Neuronal stem cell (in vitro differentiated cells): Measurements from ENCODE around the gene ZNF830.
"Not testable (repeated sequence)": the region's sequence is repeated elsewhere in the genome, so short reads cannot be mapped to it uniquely, and the experiment has no call there.

Experiments
- DNase-seq: peaks from one replicate; pipeline ENCODE4 v3.0.0-alpha.2; 2013; ENCODE audit warnings: low spot score
- H2AFZ ChIP-seq: one replicate; pipeline ENCODE4 v1.6.1; 2013; ENCODE audit warnings: mild to moderate bottlenecking, low read length, inconsistent platforms
- H2AK5ac ChIP-seq: 2 replicates; pipeline ENCODE4 v1.6.1; 2013; ENCODE audit warnings: low read depth, mild to moderate bottlenecking, inconsistent platforms, low read length, moderate library complexity, mixed read lengths
- H2BK120ac ChIP-seq: 2 replicates; pipeline ENCODE4 v1.6.1; 2013; ENCODE audit warnings: low read depth, mild to moderate bottlenecking, inconsistent platforms, low read length, moderate library complexity, mixed read lengths
- H2BK12ac ChIP-seq: one replicate; pipeline ENCODE4 v1.6.1; 2013; ENCODE audit warnings: low read length, inconsistent platforms
- H2BK15ac ChIP-seq: 2 replicates; pipeline ENCODE4 v1.6.1; 2013; ENCODE audit warnings: mild to moderate bottlenecking, low read length, inconsistent platforms, mixed read lengths
- H2BK5ac ChIP-seq: one replicate; pipeline ENCODE4 v1.6.1; 2013; ENCODE audit warnings: inconsistent platforms, mild to moderate bottlenecking, low read length, moderate library complexity
- H3K14ac ChIP-seq: one replicate; pipeline ENCODE4 v1.6.1; 2013; ENCODE audit warnings: low read length, inconsistent platforms
- H3K18ac ChIP-seq: 2 replicates; pipeline ENCODE4 v1.6.1; 2013; ENCODE audit warnings: low read length, inconsistent platforms
- H3K23ac ChIP-seq: 2 replicates; pipeline ENCODE4 v1.6.1; 2013; ENCODE audit warnings: low read depth, mild to moderate bottlenecking, mixed read lengths, low read length, inconsistent platforms; ENCODE audit not compliant: poor library complexity
- H3K27ac ChIP-seq: replicated peaks from 3 replicates; pipeline ENCODE4 v1.5.1; 2013; ENCODE audit warnings: low read length, inconsistent platforms
- H3K27me3 ChIP-seq, 3 experiments: 2 replicates each; pipeline ENCODE4 v1.6.1; 2013; ENCODE audit warnings: low read length in 3 of 3, mild to moderate bottlenecking in 2 of 3, inconsistent platforms in 1 of 3, low read depth in 1 of 3, mixed read lengths in 1 of 3, moderate library complexity in 1 of 3; ENCODE audit not compliant: control insufficient read depth in 3 of 3, insufficient read depth in 3 of 3
- H3K36me3 ChIP-seq, 2 donors: replicated peaks in 1 of 2; 2 replicates each; pipeline ENCODE4 v1.6.1; 2013; ENCODE audit warnings: low read length in 2 of 2; ENCODE audit not compliant: control insufficient read depth in 2 of 2, insufficient read depth in 2 of 2
- H3K4ac ChIP-seq: 2 replicates; pipeline ENCODE4 v1.6.1; 2013; ENCODE audit warnings: inconsistent platforms, mild to moderate bottlenecking, low read length, moderate library complexity
- H3K4me1 ChIP-seq, 2 donors: 1 replicate in 1 of 2; 2 replicates in 1 of 2; pipeline ENCODE4 v1.6.1; 2013; ENCODE audit warnings: low read length in 2 of 2, low read depth in 1 of 2; ENCODE audit not compliant: control insufficient read depth in 2 of 2, insufficient read depth in 1 of 2
- H3K4me2 ChIP-seq: one replicate; pipeline ENCODE4 v1.6.1; 2013; ENCODE audit warnings: mild to moderate bottlenecking, low read length, inconsistent platforms; ENCODE audit not compliant: insufficient read depth, poor library complexity, severe bottlenecking
- H3K4me3 ChIP-seq, 2 donors: 2 replicates each; pipeline ENCODE4 v1.5.1; 2013; ENCODE audit warnings: low read length in 2 of 2, mild to moderate bottlenecking in 2 of 2, inconsistent platforms in 1 of 2, moderate library complexity in 1 of 2
- H3K79me1 ChIP-seq: one replicate; pipeline ENCODE4 v1.6.1; 2013; ENCODE audit warnings: low read depth, mild to moderate bottlenecking, inconsistent platforms, low read length, moderate library complexity
- H3K9ac ChIP-seq: one replicate; pipeline ENCODE4 v1.6.1; 2013; ENCODE audit warnings: mild to moderate bottlenecking, low read depth, low read length, inconsistent platforms; ENCODE audit not compliant: poor library complexity
- H3K9me3 ChIP-seq, 2 donors: replicated peaks in 1 of 2; 2 replicates each; pipeline versions ENCODE3 to v1.6.1; 2013; ENCODE audit warnings: low read length in 2 of 2, mild to moderate bottlenecking in 2 of 2, inconsistent platforms in 1 of 2, low read depth in 1 of 2, mixed read lengths in 1 of 2, moderate library complexity in 1 of 2; ENCODE audit not compliant: control insufficient read depth in 2 of 2, insufficient read depth in 1 of 2
- H4K8ac ChIP-seq: one replicate; pipeline ENCODE4 v1.6.1; 2013; ENCODE audit warnings: low read depth, mild to moderate bottlenecking, inconsistent platforms, low read length, moderate library complexity
- H4K91ac ChIP-seq: one replicate; pipeline ENCODE4 v1.6.1; 2013; ENCODE audit warnings: low read length, low read depth, mild to moderate bottlenecking, inconsistent platforms; ENCODE audit not compliant: poor library complexity
- WGBS, 2 donors: extraction: QIAGEN DNeasy Blood & Tissue Kit; methylation state at CpG; one replicate each; pipeline ENCODE4 v1.1.7; 2013; ENCODE audit warnings: missing lambda C conversion rate in 2 of 2, mixed read lengths in 1 of 2; ENCODE audit not compliant: insufficient read length in 2 of 2, insufficient replicate concordance in 1 of 2; ENCODE audit errors: extremely low coverage in 2 of 2; 5-methylcytosine and 5-hydroxymethylcytosine counted together

The ZNF830 gene

GRCh38 chr17:34997355-34997862 is 36.1 kb downstream of the ZNF830 start:
- no peak overlapping the region for H3K14ac ChIP-seq
- H3K27ac ChIP-seq: no peak overlapping the region
- H3K9me3 ChIP-seq: no peaks in the 10 kb centered on the region
- no peak overlapping the region for H3K4me3 ChIP-seq
- H2BK15ac ChIP-seq: no peak overlapping the region
- no peak overlapping the region for H3K4ac ChIP-seq
- H4K8ac ChIP-seq: no peak overlapping the region
- H3K79me1 ChIP-seq: no peaks in the 10 kb centered on the region
- H2BK12ac ChIP-seq: no peak overlapping the region
- H3K4me2 ChIP-seq: no peak overlapping the region
- no peak overlapping the region for H2AK5ac ChIP-seq
- no peak overlapping the region for H3K9ac ChIP-seq
- no CpG with 5 or more reads among the region's 11 CpGs for WGBS, 2 donors
- no peak overlapping the region for H2BK5ac ChIP-seq
- no peak overlapping the region for H2BK120ac ChIP-seq
- no peak for DNase-seq
- no peaks in the 10 kb centered on the region for H3K27me3 ChIP-seq
- H4K91ac ChIP-seq: no peak overlapping the region
- no peak overlapping the region for H3K18ac ChIP-seq
- H2AFZ ChIP-seq: no peak overlapping the region
- peaks cover 85 to 96% of the 10 kb centered on the region in 2 donors for H3K36me3 ChIP-seq
- H3K4me1 ChIP-seq: no peaks in the 10 kb centered on the region
- no peak overlapping the region for H3K23ac ChIP-seq

- no peak overlapping the region for H3K4me3 ChIP-seq
- H3K27ac ChIP-seq: no peak overlapping the region
- DNase-seq: peak; percentile 26
- no peak overlapping the region for H3K4ac ChIP-seq
- H2BK120ac ChIP-seq: no peak overlapping the region
- no peak overlapping the region for H2BK15ac ChIP-seq
- no peak overlapping the region for H2AK5ac ChIP-seq
- no peak overlapping the region for H2BK12ac ChIP-seq
- no peak overlapping the region for H2BK5ac ChIP-seq
- no peak overlapping the region for H3K14ac ChIP-seq
- no peak overlapping the region for H4K8ac ChIP-seq
- no peak overlapping the region for H3K9ac ChIP-seq
- no CpG with 5 or more reads among the region's 5 CpGs for WGBS, 2 donors
- no peaks in the 10 kb centered on the region for H3K79me1 ChIP-seq
- no peaks in the 10 kb centered on the region for H3K4me1 ChIP-seq
- H3K18ac ChIP-seq: no peak overlapping the region
- H3K36me3 ChIP-seq: peaks cover 85 to 96% of the 10 kb centered on the region in 2 donors
- H3K9me3 ChIP-seq: no peaks in the 10 kb centered on the region
- no peaks in the 10 kb centered on the region for H3K27me3 ChIP-seq
- H4K91ac ChIP-seq: no peak overlapping the region
- no peak overlapping the region for H2AFZ ChIP-seq
- H3K4me2 ChIP-seq: no peak overlapping the region
- no peak overlapping the region for H3K23ac ChIP-seq
These were observed 36.9 kb downstream of the ZNF830 start for GRCh38 chr17:34998205-34998604.

GRCh38 chr17:34999456-34999855 is 38.1 kb downstream of the ZNF830 start:
- H3K79me1 ChIP-seq: no peaks in the 10 kb centered on the region
- no peak overlapping the region for H3K14ac ChIP-seq
- WGBS, 2 donors: no CpG with 5 or more reads among the region's 2 CpGs
- no peak overlapping the region for H3K4ac ChIP-seq
- peaks cover 87 to 96% of the 10 kb centered on the region in 2 donors for H3K36me3 ChIP-seq
- no peak overlapping the region for H3K18ac ChIP-seq
- no peaks in the 10 kb centered on the region for H3K4me1 ChIP-seq
- H4K8ac ChIP-seq: no peak overlapping the region
- no peak overlapping the region for H2BK120ac ChIP-seq
- H2AFZ ChIP-seq: no peak overlapping the region
- no peaks in the 10 kb centered on the region for H3K27me3 ChIP-seq
- H3K9me3 ChIP-seq: no peaks in the 10 kb centered on the region
- no peak overlapping the region for H3K9ac ChIP-seq
- no peak overlapping the region for H3K27ac ChIP-seq
- no peak overlapping the region for H3K4me3 ChIP-seq
- no peak overlapping the region for H2BK15ac ChIP-seq
- no peak overlapping the region for H3K23ac ChIP-seq
- no peak overlapping the region for H2BK12ac ChIP-seq
- H2AK5ac ChIP-seq: no peak overlapping the region
- H3K4me2 ChIP-seq: no peak overlapping the region
- H2BK5ac ChIP-seq: no peak overlapping the region
- H4K91ac ChIP-seq: no peak overlapping the region
- no peak for DNase-seq

GRCh38 chr17:35000965-35001364 is 39.6 kb downstream of the ZNF830 start:
- H3K36me3 ChIP-seq: peaks cover 80 to 96% of the 10 kb centered on the region in 2 donors
- no CpG with 5 or more reads among the region's 14 CpGs for WGBS, 2 donors

More at GRCh38 chr17:35000965-35001364, 39.6 kb downstream of the ZNF830 start:
- not testable (repeated sequence) for H2BK120ac ChIP-seq, H3K4me3 ChIP-seq, H2BK5ac ChIP-seq, H3K4me1 ChIP-seq, H3K18ac ChIP-seq, H3K27ac ChIP-seq, H3K79me1 ChIP-seq, DNase-seq, H3K9ac ChIP-seq, H4K8ac ChIP-seq, H3K4me2 ChIP-seq, H2AK5ac ChIP-seq, H3K14ac ChIP-seq, H4K91ac ChIP-seq, H2BK12ac ChIP-seq, H3K23ac ChIP-seq, H3K9me3 ChIP-seq, H2AFZ ChIP-seq, H3K27me3 ChIP-seq, H3K4ac ChIP-seq, H2BK15ac ChIP-seq
